Choroid plexus epithelial cell (primary cell): ENCODE measurements around the gene GFPT1.
"Not testable (repeated sequence)": the region's sequence is repeated elsewhere in the genome, so short reads cannot be mapped to it uniquely, and the experiment has no call there.

ENCODE experiments used
- DNase-seq: peaks from one replicate; pipeline ENCODE4 v3.0.0-alpha.2; 2010; ENCODE audit warnings: low read depth
- H3K4me3 ChIP-seq: 2 replicates; pipeline ENCODE4 v1.5.1; 2011; ENCODE audit warnings: low read depth, mild to moderate bottlenecking, control low read depth, low read length, moderate library complexity
- TF ChIP-seq, protein P1 (sequence below): conservative IDR thresholded peaks from 2 replicates; pipeline ENCODE4 v1.5.1; 2011; ENCODE audit warnings: low read depth, mild to moderate bottlenecking, control low read depth, inconsistent platforms, low read length, moderate library complexity

The GFPT1 gene

DNA sequence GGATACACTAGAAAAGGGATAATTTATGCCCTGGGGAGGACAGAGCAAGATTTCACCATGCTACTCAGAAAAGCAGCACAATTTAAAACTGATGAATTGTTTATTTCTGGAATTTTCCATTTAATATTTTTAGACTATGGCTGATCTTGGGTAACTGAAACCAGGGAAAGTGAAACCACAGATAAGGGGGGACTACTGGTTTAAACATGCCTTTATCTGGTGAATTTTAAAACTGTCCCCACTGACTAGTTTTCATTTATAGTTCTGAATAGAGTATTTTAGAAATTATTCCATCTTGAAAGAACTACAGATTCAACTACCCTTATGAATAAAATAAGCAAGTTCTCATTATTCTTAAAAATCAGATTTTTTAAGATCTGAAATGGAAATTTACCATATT lies 35.2 kb upstream of the GFPT1 start:
- no peak overlapping the region for H3K4me3 ChIP-seq
- TF ChIP-seq, protein P1, sequence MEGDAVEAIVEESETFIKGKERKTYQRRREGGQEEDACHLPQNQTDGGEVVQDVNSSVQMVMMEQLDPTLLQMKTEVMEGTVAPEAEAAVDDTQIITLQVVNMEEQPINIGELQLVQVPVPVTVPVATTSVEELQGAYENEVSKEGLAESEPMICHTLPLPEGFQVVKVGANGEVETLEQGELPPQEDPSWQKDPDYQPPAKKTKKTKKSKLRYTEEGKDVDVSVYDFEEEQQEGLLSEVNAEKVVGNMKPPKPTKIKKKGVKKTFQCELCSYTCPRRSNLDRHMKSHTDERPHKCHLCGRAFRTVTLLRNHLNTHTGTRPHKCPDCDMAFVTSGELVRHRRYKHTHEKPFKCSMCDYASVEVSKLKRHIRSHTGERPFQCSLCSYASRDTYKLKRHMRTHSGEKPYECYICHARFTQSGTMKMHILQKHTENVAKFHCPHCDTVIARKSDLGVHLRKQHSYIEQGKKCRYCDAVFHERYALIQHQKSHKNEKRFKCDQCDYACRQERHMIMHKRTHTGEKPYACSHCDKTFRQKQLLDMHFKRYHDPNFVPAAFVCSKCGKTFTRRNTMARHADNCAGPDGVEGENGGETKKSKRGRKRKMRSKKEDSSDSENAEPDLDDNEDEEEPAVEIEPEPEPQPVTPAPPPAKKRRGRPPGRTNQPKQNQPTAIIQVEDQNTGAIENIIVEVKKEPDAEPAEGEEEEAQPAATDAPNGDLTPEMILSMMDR = no peak
- DNase-seq = peak; percentile 28

GRCh38 chr2:69419111-69419510 lies 32.1 kb upstream of the GFPT1 start:
- not testable (repeated sequence) for H3K4me3 ChIP-seq

GRCh38 chr2:69416147-69416546 lies 29.1 kb upstream of the GFPT1 start:
- H3K4me3 ChIP-seq = no peak overlapping the region
- TF ChIP-seq, protein P1 = no peak
- DNase-seq = no peak

More at GRCh38 chr2:69419111-69419510, 32.1 kb upstream of the GFPT1 start:
- DNase-seq = not testable (repeated sequence)

GRCh38 chr2:69411120-69411519 lies 24.1 kb upstream of the GFPT1 start:
- TF ChIP-seq, protein P1 = no peak
- DNase-seq = no peak
- H3K4me3 ChIP-seq = no peak overlapping the region

- TF ChIP-seq, protein P1 = no peak
- H3K4me3 ChIP-seq = no peak overlapping the region
- DNase-seq = no peak
Measured at GRCh38 chr2:69405306-69405705, 18.3 kb upstream of the GFPT1 start.

DNA sequence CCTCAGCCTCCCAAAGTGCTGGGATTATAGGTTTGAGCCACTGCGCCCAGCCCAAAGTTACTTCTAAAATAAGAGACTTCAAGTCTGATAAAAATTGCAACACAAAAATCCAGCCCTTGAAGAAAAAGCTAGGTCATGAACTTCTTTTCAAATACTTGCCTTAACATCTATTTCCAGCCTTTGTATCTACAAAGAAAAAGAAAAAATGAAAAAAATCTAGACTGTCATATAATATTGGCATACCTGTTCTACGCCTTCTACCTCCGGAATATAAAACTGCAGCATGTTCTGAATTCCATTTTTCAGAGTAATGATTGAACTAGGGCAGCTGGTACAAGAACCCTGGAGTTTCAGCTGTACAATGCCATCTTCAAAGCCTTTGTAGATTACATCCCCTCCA lies 13.1 kb upstream of the GFPT1 start:
- DNase-seq = no peak
- TF ChIP-seq, protein P1 = no peak
- H3K4me3 ChIP-seq = no peak overlapping the region

- no peak overlapping the region for H3K4me3 ChIP-seq
- DNase-seq = no peak
- TF ChIP-seq, protein P1 = no peak
Measured at GRCh38 chr2:69397234-69397633, 10.2 kb upstream of the GFPT1 start.

GRCh38 chr2:69395866-69396265 lies 8.8 kb upstream of the GFPT1 start:
- H3K4me3 ChIP-seq = no peak overlapping the region
- no peak for DNase-seq
- TF ChIP-seq, protein P1 = no peak
